Osteoblast (primary cell): Measurements from ENCODE around the gene C9. TPM values are rescaled to one million over a fixed set of nuclear protein-coding genes. Genes with fewer than 3 reads are reported as not detected.

Experiments
- DNase-seq: peaks from one replicate; pipeline ENCODE4 v3.0.0; 2011; ENCODE audit warnings: low spot score, mixed read lengths; ENCODE audit not compliant: insufficient read length; ENCODE audit errors: missing footprints
- H2AFZ ChIP-seq: 2 replicates; pipeline ENCODE4 v1.6.0; 2011; ENCODE audit warnings: mild to moderate bottlenecking, low read length
- H3K27ac ChIP-seq: 2 replicates; pipeline ENCODE4 v1.5.1; 2011; ENCODE audit warnings: mild to moderate bottlenecking, low read depth, low read length, moderate library complexity
- H3K27me3 ChIP-seq: 2 replicates; pipeline ENCODE4 v1.6.0; 2012; ENCODE audit warnings: mild to moderate bottlenecking, control low read depth, inconsistent platforms, low read length, moderate library complexity; ENCODE audit not compliant: insufficient read depth
- H3K36me3 ChIP-seq: 2 replicates; pipeline ENCODE4 v1.5.1; 2011; ENCODE audit warnings: mild to moderate bottlenecking, low read length, control low read depth, moderate library complexity; ENCODE audit not compliant: insufficient read depth
- H3K4me1 ChIP-seq: 2 replicates; pipeline ENCODE4 v1.5.1; 2011; ENCODE audit warnings: mild to moderate bottlenecking, low read length, control low read depth, moderate library complexity; ENCODE audit not compliant: insufficient read depth
- H3K4me2 ChIP-seq: 2 replicates; pipeline ENCODE4 v1.6.0; 2011; ENCODE audit warnings: mild to moderate bottlenecking, low read length; ENCODE audit not compliant: insufficient read depth
- H3K4me3 ChIP-seq: fragments of 200-600 bp; sonication (generic); 3 replicates; pipeline ENCODE4 v1.5.1; 2012; ENCODE audit warnings: mild to moderate bottlenecking, low read length, inconsistent platforms; ENCODE audit not compliant: insufficient read depth
- H3K79me2 ChIP-seq: 2 replicates; pipeline ENCODE4 v1.6.0; 2012; ENCODE audit warnings: mild to moderate bottlenecking, low read length, control low read depth, inconsistent platforms; ENCODE audit not compliant: insufficient read depth
- H3K9me3 ChIP-seq: 2 replicates; pipeline ENCODE4 v1.5.1; 2011; ENCODE audit warnings: low read depth, low read length, control low read depth
- H4K20me1 ChIP-seq: 2 replicates; pipeline ENCODE4 v1.6.0; 2012; ENCODE audit warnings: mild to moderate bottlenecking, low read length, control low read depth; ENCODE audit not compliant: insufficient read depth
- total RNA-seq: library from RNA; depleted of rRNA; stranded (reverse); fragments of >200 nt; gene quantifications from 2 replicates; pipeline ENCODE4 v1.2.3, GENCODE V29; 2012
- TF ChIP-seq, protein P1 (sequence below): IDR thresholded peaks from 2 replicates; pipeline ENCODE4 v1.5.1; 2011; ENCODE audit warnings: mild to moderate bottlenecking, low read depth, low read length, moderate library complexity; ENCODE audit errors: extremely low read depth

C9 gene
- total RNA-seq, 1 donor, result 0.36 TPM

DNA sequence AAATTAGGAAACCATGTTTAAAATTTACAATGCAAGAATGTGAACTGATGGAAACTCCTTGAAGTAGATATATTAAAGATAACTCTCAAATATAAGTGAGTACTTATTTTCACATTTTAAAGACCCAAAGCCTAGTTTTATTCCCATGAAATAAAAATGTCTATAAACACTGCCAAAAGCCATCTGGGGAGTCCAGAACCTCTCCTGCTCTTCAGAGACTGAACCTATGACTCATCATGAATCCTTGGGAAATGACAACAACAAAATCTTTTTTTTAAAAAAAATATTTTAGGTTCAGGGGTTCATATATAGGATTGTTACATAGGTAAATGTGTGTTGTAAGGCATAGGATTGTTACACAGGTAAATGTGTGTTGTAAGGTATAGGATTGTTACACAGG lies 111.1 kb downstream of the C9 start:
- Histone ChIP-seq H3K27me3 (no peaks in the 10 kb centered on the region), H2AFZ (no peak overlapping the region), H3K4me2 (no peak overlapping the region), H3K4me3 (no peak overlapping the region), H3K4me1 (peaks cover 9% of the 10 kb centered on the region), H3K27ac (no peak overlapping the region), H3K79me2 (no peaks in the 10 kb centered on the region), H4K20me1 (no peaks in the 10 kb centered on the region), H3K9me3 (no peaks in the 10 kb centered on the region), H3K36me3 (no peaks in the 10 kb centered on the region)
- TF ChIP-seq, protein P1, sequence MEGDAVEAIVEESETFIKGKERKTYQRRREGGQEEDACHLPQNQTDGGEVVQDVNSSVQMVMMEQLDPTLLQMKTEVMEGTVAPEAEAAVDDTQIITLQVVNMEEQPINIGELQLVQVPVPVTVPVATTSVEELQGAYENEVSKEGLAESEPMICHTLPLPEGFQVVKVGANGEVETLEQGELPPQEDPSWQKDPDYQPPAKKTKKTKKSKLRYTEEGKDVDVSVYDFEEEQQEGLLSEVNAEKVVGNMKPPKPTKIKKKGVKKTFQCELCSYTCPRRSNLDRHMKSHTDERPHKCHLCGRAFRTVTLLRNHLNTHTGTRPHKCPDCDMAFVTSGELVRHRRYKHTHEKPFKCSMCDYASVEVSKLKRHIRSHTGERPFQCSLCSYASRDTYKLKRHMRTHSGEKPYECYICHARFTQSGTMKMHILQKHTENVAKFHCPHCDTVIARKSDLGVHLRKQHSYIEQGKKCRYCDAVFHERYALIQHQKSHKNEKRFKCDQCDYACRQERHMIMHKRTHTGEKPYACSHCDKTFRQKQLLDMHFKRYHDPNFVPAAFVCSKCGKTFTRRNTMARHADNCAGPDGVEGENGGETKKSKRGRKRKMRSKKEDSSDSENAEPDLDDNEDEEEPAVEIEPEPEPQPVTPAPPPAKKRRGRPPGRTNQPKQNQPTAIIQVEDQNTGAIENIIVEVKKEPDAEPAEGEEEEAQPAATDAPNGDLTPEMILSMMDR, result no peak
- no peak for DNase-seq

DNA sequence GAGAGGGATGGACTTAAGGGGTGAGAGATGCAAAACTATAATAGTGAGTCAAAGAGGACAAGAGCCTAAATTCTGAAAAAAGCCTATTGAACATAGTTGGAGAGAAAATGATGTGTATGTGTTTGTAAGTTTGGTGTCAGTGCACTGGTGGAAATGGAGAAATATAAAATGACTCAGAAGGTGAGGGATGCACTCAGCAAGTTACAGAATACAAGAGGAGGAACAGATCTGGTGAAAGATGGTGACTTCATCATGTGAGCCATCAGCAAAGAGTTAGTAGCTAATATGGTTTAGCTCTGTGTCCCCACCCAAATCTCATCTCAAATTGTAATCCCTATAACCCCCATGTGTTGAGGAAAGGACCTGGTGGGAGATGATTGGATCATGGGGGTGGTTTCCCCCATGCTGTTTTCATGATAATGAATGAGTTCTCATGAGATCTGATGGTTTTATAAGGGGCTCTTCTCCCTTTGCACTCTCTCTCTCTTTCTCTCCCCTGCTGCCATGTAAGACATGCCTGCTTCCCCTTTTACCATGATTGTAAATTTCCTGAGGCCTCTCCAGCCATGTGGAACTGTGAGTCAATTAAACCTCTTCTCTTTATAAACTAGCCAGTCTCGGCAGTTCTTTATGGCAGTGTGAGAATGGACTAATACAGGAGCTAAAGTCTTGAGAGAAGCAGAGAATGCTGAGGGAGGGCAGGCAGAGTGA lies 114.6 kb downstream of the C9 start:
- no peak overlapping the region for H3K4me3 ChIP-seq
- H3K79me2 ChIP-seq, result no peaks in the 10 kb centered on the region
- DNase-seq, result no peak

DNA sequence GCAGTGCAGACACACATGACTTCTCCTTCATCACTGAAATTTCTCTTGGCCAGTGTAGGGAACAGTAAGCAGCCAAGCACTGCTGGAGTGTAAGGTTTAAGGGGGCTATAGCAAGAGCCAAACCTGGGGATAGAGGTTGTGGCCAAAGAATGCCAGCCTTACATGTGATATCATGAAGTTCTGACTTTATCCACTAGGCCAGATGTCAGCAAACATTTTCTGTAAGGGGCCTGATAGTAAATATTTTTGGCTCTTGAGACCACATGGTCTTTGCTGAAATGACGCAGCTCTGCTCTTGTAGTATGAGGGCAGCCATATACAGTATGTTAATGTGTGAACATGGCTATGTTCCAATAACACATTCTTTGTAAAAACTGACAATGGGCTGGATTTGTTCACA lies 115.2 kb downstream of the C9 start:
- no peak overlapping the region for H3K4me2 ChIP-seq
- no peaks in the 10 kb centered on the region for H3K9me3 ChIP-seq
- H3K4me1 ChIP-seq, result peaks cover 3% of the 10 kb centered on the region
- no peak overlapping the region for H3K4me3 ChIP-seq
- no peak overlapping the region for H2AFZ ChIP-seq
- peaks cover 6% of the 10 kb centered on the region for H3K27me3 ChIP-seq
- no peak overlapping the region for H3K27ac ChIP-seq
- H4K20me1 ChIP-seq, result no peaks in the 10 kb centered on the region
- H3K36me3 ChIP-seq, result no peaks in the 10 kb centered on the region
- no peak for DNase-seq
- H3K79me2 ChIP-seq, result no peaks in the 10 kb centered on the region
- TF ChIP-seq, protein P1, result no peak

More for the DNA sequence above, 114.6 kb downstream of the C9 start:
- Histone ChIP-seq H3K27me3 (peaks cover 6% of the 10 kb centered on the region), H3K36me3 (no peaks in the 10 kb centered on the region), H3K4me2 (no peak overlapping the region), H3K9me3 (no peaks in the 10 kb centered on the region), H2AFZ (no peak overlapping the region), H4K20me1 (no peaks in the 10 kb centered on the region), H3K4me1 (peaks cover 3% of the 10 kb centered on the region), H3K27ac (no peak overlapping the region)
- TF ChIP-seq, protein P1, result no peak

- DNase-seq, result no peak
- Histone ChIP-seq H2AFZ (no peak overlapping the region), H3K4me2 (no peak overlapping the region), H3K79me2 (no peaks in the 10 kb centered on the region), H3K36me3 (no peaks in the 10 kb centered on the region), H3K27ac (no peak overlapping the region), H4K20me1 (no peaks in the 10 kb centered on the region), H3K4me3 (no peak overlapping the region), H3K27me3 (peaks cover 13% of the 10 kb centered on the region), H3K9me3 (no peaks in the 10 kb centered on the region), H3K4me1 (no peaks in the 10 kb centered on the region)
- TF ChIP-seq, protein P1, result no peak
Observed at GRCh38 chr5:39240750-39241149, 123.5 kb downstream of the C9 start.
